ENCODE data around the gene PRKCA. TPM values are rescaled to one million over a fixed set of nuclear protein-coding genes. Genes with fewer than 3 reads are reported as not detected.

The PRKCA gene
- total and polyA plus RNA-seq, 9 of the 15 experiments (the other 6 are each of a cell fraction or from before 2014, with no cell fraction given), result 3.2 to 33.0 (median 17.8) TPM

GRCh38 chr17:66535611-66536010 lies 233.2 kb downstream of the PRKCA start:
- H3K27me3 ChIP-seq (ENCODE audit: control insufficient read depth in 2 of 2, insufficient read depth in 2 of 2, low read length in 2 of 2), result no peaks in the 10 kb centered on the region
- CTCF ChIA-PET (ENCODE audit: low intra/inter-chr PET ratio), result no interaction called here
- 38% methylated on average over 1 of the region's 1 CpG for WGBS (ENCODE audit: insufficient coverage, low coverage, missing lambda C conversion rate)
- H3K9me3 ChIP-seq (replicated peaks; ENCODE audit: control insufficient read depth, insufficient read depth, low read depth, low read length), result no peaks in the 10 kb centered on the region
- peaks cover 4% of the 10 kb centered on the region; the same call in 1 of the 3 replicates for H3K79me2 ChIP-seq (ENCODE audit: control insufficient read depth, insufficient read depth, low read length)
- no TSS peak for BruUV-seq (replicated peaks)
- TF ChIP-seq SAFB (IDR thresholded peaks at IDR 0.05; ENCODE audit: borderline replicate concordance, low read depth, low read length) (no peak), CLOCK (CRISPR knock-in tag; IDR thresholded peaks at IDR 0.05; ENCODE audit: borderline replicate concordance) (no peak), YY1 (IDR thresholded peaks at IDR 0.05; ENCODE audit: borderline replicate concordance in 1 of 3, control insufficient read depth in 1 of 3, extremely low read depth in 1 of 3, insufficient read depth in 3 of 3, insufficient read length in 1 of 3, insufficient replicate concordance in 2 of 3, low read depth in 1 of 3, low read length in 2 of 3) (no peak)
- intact Hi-C loops (cut with micrococcal nuclease) (no loop called here), in situ Hi-C loops (cut with MboI) (no loop called here)
- H3K4me1 ChIP-seq (replicated peaks in 1 of 2; ENCODE audit: control insufficient read depth in 2 of 2, insufficient read depth in 2 of 2, low read length in 2 of 2), result peaks cover 7% of the 10 kb centered on the region in 2 experiments; a peak in 4 of 5 replicates
- H3K4me3 ChIP-seq, result no peak overlapping the region
- H3K36me3 ChIP-seq (ENCODE audit: control insufficient read depth, insufficient read depth, low read length), result no peaks in the 10 kb centered on the region
- ATAC-seq (no peak), FAIRE-seq (no peak), DNase-seq (ENCODE audit: extremely low read depth in 1 of 4, low spot score in 3 of 4) (no peak)
- H3K9me1 ChIP-seq (ENCODE audit: control insufficient read depth, insufficient read depth, low read length), result no peaks in the 10 kb centered on the region
- no peak overlapping the region for H3K9ac ChIP-seq (ENCODE audit: insufficient read depth in 1 of 2, low read depth in 2 of 2, low read length in 2 of 2)
- no peak overlapping the region for H2AFZ ChIP-seq (ENCODE audit: low read depth, low read length)
- H3K4me2 ChIP-seq (ENCODE audit: insufficient read depth, low read length), result no peak overlapping the region
- POLR2A ChIA-PET, result interaction anchor here (0.6 kb wide), 1 partner anchor 213 kb away, joined by 4 read pairs; no protein-coding TSS in a partner anchor
- H3K27ac ChIP-seq (ENCODE audit: extremely low read depth, low read depth, low read length), result no peak overlapping the region
- peaks cover 19% of the 10 kb centered on the region; the same call in 1 of the 2 replicates for H4K20me1 ChIP-seq (replicated peaks; ENCODE audit: control insufficient read depth, insufficient read depth, low read length)

Measured in K562 (cell line).